ENCODE measurements around the gene BPI.

DNA sequence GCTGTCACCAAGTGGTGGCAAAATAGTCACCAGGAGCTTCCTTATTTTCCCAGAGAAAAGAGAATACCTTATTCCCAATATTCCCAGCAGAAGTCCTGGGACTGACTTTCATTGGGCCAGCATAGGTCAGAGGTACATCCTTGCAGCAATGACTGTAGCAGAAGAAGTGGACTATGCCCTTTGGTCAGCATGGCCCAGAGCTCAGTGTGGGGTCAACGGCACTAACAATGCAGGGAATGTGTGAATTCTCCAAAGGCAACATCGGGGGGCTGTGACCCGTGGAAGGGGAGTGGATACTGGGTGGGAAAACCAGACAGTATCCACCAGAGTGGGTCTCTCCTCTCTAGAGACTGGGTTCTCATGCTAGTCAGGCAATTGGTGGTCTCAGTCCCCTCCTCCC is 26.7 kb downstream of the BPI start:
- TF ChIP-seq, protein P1, sequence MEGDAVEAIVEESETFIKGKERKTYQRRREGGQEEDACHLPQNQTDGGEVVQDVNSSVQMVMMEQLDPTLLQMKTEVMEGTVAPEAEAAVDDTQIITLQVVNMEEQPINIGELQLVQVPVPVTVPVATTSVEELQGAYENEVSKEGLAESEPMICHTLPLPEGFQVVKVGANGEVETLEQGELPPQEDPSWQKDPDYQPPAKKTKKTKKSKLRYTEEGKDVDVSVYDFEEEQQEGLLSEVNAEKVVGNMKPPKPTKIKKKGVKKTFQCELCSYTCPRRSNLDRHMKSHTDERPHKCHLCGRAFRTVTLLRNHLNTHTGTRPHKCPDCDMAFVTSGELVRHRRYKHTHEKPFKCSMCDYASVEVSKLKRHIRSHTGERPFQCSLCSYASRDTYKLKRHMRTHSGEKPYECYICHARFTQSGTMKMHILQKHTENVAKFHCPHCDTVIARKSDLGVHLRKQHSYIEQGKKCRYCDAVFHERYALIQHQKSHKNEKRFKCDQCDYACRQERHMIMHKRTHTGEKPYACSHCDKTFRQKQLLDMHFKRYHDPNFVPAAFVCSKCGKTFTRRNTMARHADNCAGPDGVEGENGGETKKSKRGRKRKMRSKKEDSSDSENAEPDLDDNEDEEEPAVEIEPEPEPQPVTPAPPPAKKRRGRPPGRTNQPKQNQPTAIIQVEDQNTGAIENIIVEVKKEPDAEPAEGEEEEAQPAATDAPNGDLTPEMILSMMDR (IDR thresholded peaks at IDR 0.05; ENCODE audit: low read length) = no peak
- no peak for TF ChIP-seq EZH2 (IDR thresholded peaks at IDR 0.05; ENCODE audit: borderline replicate concordance, low read length)
